ENCODE results near the gene EYA2. TPM values are rescaled to one million over a fixed set of nuclear protein-coding genes. Genes with fewer than 3 reads are reported as not detected.

The EYA2 gene
- total and polyA plus RNA-seq, 2 experiments from 2014 or later, result 0.18 TPM; not detected in 1

DNA sequence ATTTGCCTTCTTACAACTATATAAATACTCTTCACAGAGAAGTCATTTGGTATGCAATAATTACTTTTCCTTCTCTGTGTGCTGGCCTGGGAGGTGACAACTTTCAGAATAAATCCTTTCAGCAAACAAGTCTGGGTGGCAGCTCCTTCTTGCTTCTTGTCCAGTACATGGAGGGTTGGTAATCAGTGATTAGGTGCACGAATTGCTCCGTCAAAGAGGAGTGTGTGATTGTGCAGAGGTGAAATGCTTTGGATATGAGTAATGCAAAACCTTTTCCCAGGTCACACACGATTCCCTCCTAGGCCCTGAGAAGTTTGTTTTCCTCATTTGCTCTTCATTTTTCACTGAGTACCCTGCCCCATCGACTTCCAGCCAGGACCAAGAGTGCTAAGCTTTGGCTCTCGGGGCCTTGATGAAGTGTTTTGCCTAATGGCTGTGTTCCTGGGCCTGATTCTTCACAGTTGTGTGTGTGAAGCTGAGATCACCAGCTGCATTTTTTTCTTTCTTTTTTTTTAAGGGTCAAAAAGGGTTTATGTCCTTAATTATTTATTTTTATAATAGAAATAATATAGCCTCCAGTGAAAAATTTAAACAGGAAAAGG is 245.4 kb downstream of the EYA2 start:
- 70 to 71% methylated on average over 5 of the region's 5 CpGs for WGBS, 2 experiments (ENCODE audit: low coverage in 1 of 2, low lambda C conversion rate in 2 of 2, missing lambda C conversion rate in 2 of 2)
- H3K79me2 ChIP-seq (ENCODE audit: insufficient read depth), result no peaks in the 10 kb centered on the region
- H3K4me3 ChIP-seq, result no peak overlapping the region
- H3K4me2 ChIP-seq (ENCODE audit: unreplicated experiment), result no peak overlapping the region
- H2AFZ ChIP-seq, result no peak overlapping the region
- H3K27ac ChIP-seq, result no peak overlapping the region
- no peak overlapping the region for H3K9ac ChIP-seq
- no peak for DNase-seq
- in situ Hi-C loops (cut with MboI), result loop anchor here (10.0 kb wide), 1 partner anchor 375 kb away; no protein-coding TSS in a partner anchor
- H3F3A ChIP-seq (ENCODE audit: insufficient read depth), result peaks cover 6% of the 10 kb centered on the region; the same call in 1 of the 2 replicates
- H3K9me3 ChIP-seq (ENCODE audit: low read depth), result no peaks in the 10 kb centered on the region
- H4K20me1 ChIP-seq (ENCODE audit: insufficient read depth), result no peaks in the 10 kb centered on the region
- H3K36me3 ChIP-seq (ENCODE audit: low read depth), result no peaks in the 10 kb centered on the region
- H3K27me3 ChIP-seq (replicated peaks; ENCODE audit: insufficient read depth), result no peaks in the 10 kb centered on the region
- TF ChIP-seq EZH2 (IDR thresholded peaks at IDR 0.05; ENCODE audit: insufficient read depth, poor library complexity, severe bottlenecking), result no peak
- no peak for TF ChIP-seq EZH2phosphoT487 (IDR thresholded peaks at IDR 0.05; ENCODE audit: insufficient read depth, low read depth)
- H3K4me1 ChIP-seq (ENCODE audit: insufficient read depth), result peaks cover 10% of the 10 kb centered on the region
- no peaks in the 10 kb centered on the region for H3K9me2 ChIP-seq (ENCODE audit: insufficient read depth)

GRCh38 chr20:47141350-47141921 is 246.8 kb downstream of the EYA2 start:
- H3K27me3 ChIP-seq (replicated peaks; ENCODE audit: insufficient read depth), result no peaks in the 10 kb centered on the region

DNA sequence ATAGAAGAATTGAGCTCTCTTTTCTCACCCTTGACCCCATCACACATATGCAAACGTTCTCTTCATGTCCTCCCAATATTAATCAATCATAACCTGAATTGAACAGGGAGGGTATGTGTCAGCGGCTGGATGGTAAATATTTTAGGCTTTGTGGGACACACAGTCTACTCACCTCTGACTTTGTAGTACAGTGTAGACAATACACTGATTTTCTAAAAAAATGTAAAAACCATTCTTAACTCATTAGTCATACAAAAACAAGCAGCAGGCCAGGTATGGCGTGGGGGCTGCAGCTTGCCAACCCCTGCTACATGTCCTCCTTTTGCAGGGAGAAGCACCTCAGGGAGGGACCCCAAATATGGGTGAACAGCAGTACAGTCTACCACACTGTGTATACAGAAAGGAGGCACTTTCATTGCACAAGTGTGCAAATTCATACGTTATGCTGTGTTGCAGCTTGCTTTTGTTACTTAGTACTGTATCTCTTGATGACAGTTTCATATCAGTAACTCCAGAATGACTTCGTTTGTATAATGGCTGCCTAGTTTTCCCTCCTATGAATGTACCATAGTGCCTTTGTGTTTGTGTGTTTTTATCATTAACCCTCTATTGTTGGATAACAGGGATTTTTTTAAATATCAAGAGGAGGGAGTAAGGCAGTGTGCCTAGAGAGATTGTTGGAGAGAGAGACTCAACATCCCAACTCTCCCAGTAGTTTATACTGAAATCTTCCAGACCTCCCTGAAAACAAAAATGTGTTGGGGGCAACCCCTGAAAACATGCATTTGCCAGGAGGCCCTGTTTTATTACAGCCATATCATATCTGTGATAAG is 247.5 kb downstream of the EYA2 start:
- in situ Hi-C loops (cut with MboI), result loop anchor here (10.0 kb wide), 1 partner anchor 377 kb away; no protein-coding TSS in a partner anchor
- Histone ChIP-seq H4K20me1 (ENCODE audit: insufficient read depth) (no peaks in the 10 kb centered on the region), H3K4me2 (ENCODE audit: unreplicated experiment) (no peak overlapping the region), H3K4me1 (ENCODE audit: insufficient read depth) (peaks cover 14% of the 10 kb centered on the region), H3K9me3 (ENCODE audit: low read depth) (no peaks in the 10 kb centered on the region), H3K4me3 (no peak overlapping the region), H3K36me3 (ENCODE audit: low read depth) (no peaks in the 10 kb centered on the region), H3K79me2 (ENCODE audit: insufficient read depth) (no peaks in the 10 kb centered on the region), H3F3A (ENCODE audit: insufficient read depth) (peaks cover 10% of the 10 kb centered on the region; the same call in 1 of the 2 replicates), H3K9me2 (ENCODE audit: insufficient read depth) (no peaks in the 10 kb centered on the region), H2AFZ (no peak overlapping the region), H3K27ac (no peak overlapping the region), H3K9ac (no peak overlapping the region), H3K27me3 (replicated peaks; ENCODE audit: insufficient read depth) (no peaks in the 10 kb centered on the region)
- no peak for DNase-seq
- TF ChIP-seq EZH2phosphoT487 (IDR thresholded peaks at IDR 0.05; ENCODE audit: insufficient read depth, low read depth), result no peak
- no peak for TF ChIP-seq EZH2 (IDR thresholded peaks at IDR 0.05; ENCODE audit: insufficient read depth, poor library complexity, severe bottlenecking)
- WGBS, 2 experiments (ENCODE audit: low coverage in 1 of 2, low lambda C conversion rate in 2 of 2, missing lambda C conversion rate in 2 of 2), result 77 to 81% methylated on average over 5 of the region's 5 CpGs

More at GRCh38 chr20:47141350-47141921, 246.8 kb downstream of the EYA2 start:
- WGBS, 2 experiments (ENCODE audit: low coverage in 1 of 2, low lambda C conversion rate in 2 of 2, missing lambda C conversion rate in 2 of 2), result 98 to 100% methylated on average over 2 of the region's 2 CpGs
- Histone ChIP-seq H3K9ac (no peak overlapping the region), H3K9me3 (ENCODE audit: low read depth) (no peaks in the 10 kb centered on the region), H3K27ac (no peak overlapping the region), H3K4me1 (ENCODE audit: insufficient read depth) (peaks cover 11% of the 10 kb centered on the region), H3F3A (ENCODE audit: insufficient read depth) (peaks cover 6% of the 10 kb centered on the region; the same call in 1 of the 2 replicates), H4K20me1 (ENCODE audit: insufficient read depth) (no peaks in the 10 kb centered on the region), H3K4me2 (ENCODE audit: unreplicated experiment) (no peak overlapping the region), H2AFZ (no peak overlapping the region), H3K36me3 (ENCODE audit: low read depth) (no peaks in the 10 kb centered on the region), H3K4me3 (no peak overlapping the region), H3K9me2 (ENCODE audit: insufficient read depth) (no peaks in the 10 kb centered on the region), H3K79me2 (ENCODE audit: insufficient read depth) (no peaks in the 10 kb centered on the region)
- DNase-seq, result no peak
- TF ChIP-seq EZH2 (IDR thresholded peaks at IDR 0.05; ENCODE audit: insufficient read depth, poor library complexity, severe bottlenecking) (no peak), EZH2phosphoT487 (IDR thresholded peaks at IDR 0.05; ENCODE audit: insufficient read depth, low read depth) (no peak)
- in situ Hi-C loops (cut with MboI), result loop anchor here (10.0 kb wide), 1 partner anchor 377 kb away; no protein-coding TSS in a partner anchor

- Histone ChIP-seq H2AFZ (no peak overlapping the region), H3K9me3 (ENCODE audit: low read depth) (no peaks in the 10 kb centered on the region), H3K4me3 (no peak overlapping the region), H4K20me1 (ENCODE audit: insufficient read depth) (no peaks in the 10 kb centered on the region), H3K27ac (no peak overlapping the region), H3F3A (ENCODE audit: insufficient read depth) (peaks cover 7% of the 10 kb centered on the region; the same call in 1 of the 2 replicates), H3K4me2 (ENCODE audit: unreplicated experiment) (no peak overlapping the region), H3K9ac (no peak overlapping the region), H3K4me1 (ENCODE audit: insufficient read depth) (peaks cover 10% of the 10 kb centered on the region), H3K9me2 (ENCODE audit: insufficient read depth) (no peaks in the 10 kb centered on the region), H3K27me3 (replicated peaks; ENCODE audit: insufficient read depth) (no peaks in the 10 kb centered on the region), H3K36me3 (ENCODE audit: low read depth) (no peaks in the 10 kb centered on the region), H3K79me2 (ENCODE audit: insufficient read depth) (no peaks in the 10 kb centered on the region)
- DNase-seq, result no peak
- in situ Hi-C loops (cut with MboI), result loop anchor here (10.0 kb wide), 1 partner anchor 378 kb away; no protein-coding TSS in a partner anchor
- WGBS, 2 experiments (ENCODE audit: low coverage in 1 of 2, low lambda C conversion rate in 2 of 2, missing lambda C conversion rate in 2 of 2), result 91 to 93% methylated on average over 14 of the region's 14 CpGs
- no peak for TF ChIP-seq EZH2phosphoT487 (IDR thresholded peaks at IDR 0.05; ENCODE audit: insufficient read depth, low read depth)
- TF ChIP-seq EZH2 (IDR thresholded peaks at IDR 0.05; ENCODE audit: insufficient read depth, poor library complexity, severe bottlenecking), result no peak
Measured at GRCh38 chr20:47142774-47143170, 248.1 kb downstream of the EYA2 start.

Data from GM23248 (cell line).